HCT116 (cell line): ENCODE measurements around the gene ADCY2. TPM values are rescaled to one million over a fixed set of nuclear protein-coding genes. Genes with fewer than 3 reads are reported as not detected.

Experiments
- ATAC-seq: fragments of 200-7000 bp; cut with Tn5 transposase; 2 replicates; pipeline ENCODE4 v1.9.1; 2020; ENCODE audit warnings: mild to moderate bottlenecking, moderate library complexity
- BruUV-seq: library from RNA; stranded (reverse); fragments of 400-500 nt; replicated peaks from 2 replicates; lab custom pipeline; 2021; lab: Mats Ljungman, UMichigan
- CTCF ChIA-PET: fragments of 300-600 bp; sonication (Branson Sonifier 250); formaldehyde crosslinking; loops from one replicate; lab custom pipeline; 2021; ENCODE audit warnings: antibody characterized with exemption; lab: Charles Lee
- POLR2A ChIA-PET: fragments of 300-600, 350-600 bp; sonication (Branson Sonifier 250); formaldehyde crosslinking; loops from one replicate; lab custom pipeline; 2021; ENCODE audit warnings: antibody characterized with exemption; lab: Charles Lee
- RAD21 ChIA-PET, 2 experiments: fragments of 300-600 bp; sonication (Branson Sonifier 250); formaldehyde crosslinking; loops; one replicate each; lab custom pipeline; 2023; ENCODE audit warnings: low total read pairs in 2 of 2; ENCODE audit not compliant: uncharacterized antibody in 2 of 2, unreplicated experiment in 2 of 2, low non-redundant PET in 1 of 2; lab: Charles Lee
- DNase-seq: peaks from one replicate; pipeline ENCODE4 v3.0.0-alpha.2; 2010; ENCODE audit warnings: low read depth, low spot score
- H2AFZ ChIP-seq: fragments of 200-600 bp; shearing (Covaris generic), sonication (generic); 2 replicates; pipeline ENCODE4 v1.6.1; 2017; ENCODE audit warnings: low read depth, mixed run types, mixed read lengths, antibody characterized with exemption, low read length; ENCODE audit not compliant: poor library complexity, severe bottlenecking
- H3K27ac ChIP-seq: 2 replicates; pipeline ENCODE4 v1.5.1; 2012; ENCODE audit warnings: low read depth, low read length
- H3K27me3 ChIP-seq: fragments of 200-600 bp; sonication (generic); 2 replicates; pipeline ENCODE4 v1.6.1; 2016; ENCODE audit warnings: mixed run types, low read length, mixed read lengths; ENCODE audit not compliant: insufficient read depth
- H3K36me3 ChIP-seq, 2 experiments: fragments of 200-500 bp in 1 of 2; fragments of 200-600 bp in 1 of 2; sonication (Bioruptor generic) in 1 of 2; sonication (generic) in 1 of 2; 2 replicates each; pipeline versions ENCODE4 v1.5.1 to v1.6.1; 2014 to 2016; ENCODE audit warnings: low read length in 2 of 2, inconsistent platforms in 1 of 2, mixed read lengths in 1 of 2, mixed run types in 1 of 2; ENCODE audit not compliant: insufficient read depth in 2 of 2, control insufficient read depth in 1 of 2
- H3K4me1 ChIP-seq, 2 experiments: fragments of 200-600 bp in 1 of 2; sonication (generic) in 1 of 2; 2 replicates each; pipeline versions ENCODE4 v1.5.1 to v1.6.1; 2012 to 2017; ENCODE audit warnings: low read length in 2 of 2, inconsistent platforms in 1 of 2, mild to moderate bottlenecking in 1 of 2, mixed read lengths in 1 of 2, mixed run types in 1 of 2, moderate library complexity in 1 of 2; ENCODE audit not compliant: insufficient read depth in 2 of 2, control insufficient read depth in 1 of 2
- H3K4me2 ChIP-seq: fragments of 200-600 bp; sonication (generic); 2 replicates; pipeline ENCODE4 v1.6.1; 2017; ENCODE audit warnings: mixed run types, low read length, mixed read lengths
- H3K4me3 ChIP-seq, 2 experiments: fragments of 200-600 bp in 1 of 2; sonication (generic) in 1 of 2; replicated peaks in 1 of 2; 2 replicates each; pipeline ENCODE4 v1.5.1; 2011 to 2016; ENCODE audit warnings: low read length in 2 of 2, control low read depth in 1 of 2, low read depth in 1 of 2, mild to moderate bottlenecking in 1 of 2, mixed read lengths in 1 of 2, mixed run types in 1 of 2
- H3K79me2 ChIP-seq: fragments of 200-600 bp; sonication (generic); 2 replicates; pipeline ENCODE4 v1.6.1; 2017; ENCODE audit warnings: mild to moderate bottlenecking, mixed run types, low read length, moderate library complexity, mixed read lengths; ENCODE audit not compliant: insufficient read depth
- H3K9ac ChIP-seq: fragments of 200-600 bp; sonication (generic); 2 replicates; pipeline ENCODE4 v1.6.1; 2016; ENCODE audit warnings: low read length, mixed read lengths
- H3K9me2 ChIP-seq: fragments of 200-600 bp; sonication (generic), shearing (Covaris generic); 2 replicates; pipeline ENCODE4 v1.6.1; 2017; ENCODE audit warnings: mixed run types, mild to moderate bottlenecking, moderate library complexity; ENCODE audit not compliant: insufficient read depth
- H3K9me3 ChIP-seq, 2 experiments: fragments of 200-500 bp in 1 of 2; fragments of 200-600 bp in 1 of 2; sonication (Bioruptor generic) in 1 of 2; sonication (generic) in 1 of 2; 2 replicates each; pipeline ENCODE4 v1.6.1; 2014 to 2017; ENCODE audit warnings: low read length in 2 of 2, mixed read lengths in 2 of 2, inconsistent platforms in 1 of 2, low read depth in 1 of 2, mild to moderate bottlenecking in 1 of 2, mixed run types in 1 of 2, moderate library complexity in 1 of 2; ENCODE audit not compliant: control insufficient read depth in 1 of 2, insufficient read depth in 1 of 2
- H4K20me1 ChIP-seq: fragments of 200-600 bp; sonication (generic), shearing (Covaris generic); 2 replicates; pipeline ENCODE4 v1.6.1; 2017; ENCODE audit warnings: mixed run types, mild to moderate bottlenecking, moderate library complexity; ENCODE audit not compliant: insufficient read depth
- CBX3 ChIP-seq: IDR thresholded peaks from 2 replicates; pipeline ENCODE4 v1.6.1; 2012; ENCODE audit warnings: low read depth
- EGR1 ChIP-seq: IDR thresholded peaks from 2 replicates; pipeline ENCODE4 v1.6.1; 2012; ENCODE audit warnings: low read depth
- ELF1 ChIP-seq: IDR thresholded peaks from 2 replicates; pipeline ENCODE4 v1.6.1; 2012; ENCODE audit warnings: low read depth, borderline replicate concordance
- EZH2 ChIP-seq: fragments of 200-600 bp; sonication (generic); IDR thresholded peaks from 2 replicates; pipeline ENCODE4 v1.6.1; 2017; ENCODE audit warnings: antibody characterized with exemption, mixed run types
- EZH2phosphoT487 ChIP-seq: fragments of 200-600 bp; IDR thresholded peaks from 2 replicates; pipeline ENCODE4 v1.6.1; 2018; ENCODE audit warnings: antibody characterized with exemption, borderline replicate concordance
- SRF ChIP-seq: IDR thresholded peaks from 2 replicates; pipeline ENCODE4 v1.6.1; 2012; ENCODE audit warnings: low read depth
- YY1 ChIP-seq: IDR thresholded peaks from 2 replicates; pipeline ENCODE4 v1.6.1; 2011; ENCODE audit warnings: low read length, low read depth, moderate library complexity, mild to moderate bottlenecking; ENCODE audit not compliant: insufficient replicate concordance; ENCODE audit errors: extremely low read depth
- ZFX ChIP-seq: fragments of 450-650 bp; IDR thresholded peaks from 2 replicates; pipeline ENCODE4 v1.6.1; 2017
- ZNF274 ChIP-seq: fragments of 200-500 bp; sonication (Bioruptor generic); IDR thresholded peaks from 2 replicates; pipeline ENCODE4 v1.6.1; 2014; ENCODE audit warnings: mild to moderate bottlenecking, low read depth, low read length, inconsistent platforms
- intact Hi-C: fragments of 100-400 bp; cut with micrococcal nuclease; formaldehyde crosslinking; loops from 2 replicates; pipeline ENCODE4 v1.10.0; 2022
- total RNA-seq: library from RNA; stranded (reverse); gene quantifications from one replicate; pipeline ENCODE4 v1.2.1, GENCODE V29; 2021; ENCODE audit not compliant: unreplicated experiment
- TF ChIP-seq, protein P1 (sequence below): IDR thresholded peaks from 2 replicates; pipeline ENCODE4 v1.6.1; 2012; ENCODE audit warnings: low read depth
- TF ChIP-seq, protein P2 (sequence below): IDR thresholded peaks from 2 replicates; pipeline ENCODE4 v1.6.1; 2012
- TF ChIP-seq, protein P3 (sequence below): IDR thresholded peaks from 2 replicates; pipeline ENCODE4 v1.6.1; 2011; ENCODE audit warnings: mild to moderate bottlenecking, low read length, moderate library complexity; ENCODE audit not compliant: insufficient replicate concordance; ENCODE audit errors: extremely low read depth

The ADCY2 gene
- total RNA-seq, 1 experiment from 2014 or later: 0.15 TPM

DNA sequence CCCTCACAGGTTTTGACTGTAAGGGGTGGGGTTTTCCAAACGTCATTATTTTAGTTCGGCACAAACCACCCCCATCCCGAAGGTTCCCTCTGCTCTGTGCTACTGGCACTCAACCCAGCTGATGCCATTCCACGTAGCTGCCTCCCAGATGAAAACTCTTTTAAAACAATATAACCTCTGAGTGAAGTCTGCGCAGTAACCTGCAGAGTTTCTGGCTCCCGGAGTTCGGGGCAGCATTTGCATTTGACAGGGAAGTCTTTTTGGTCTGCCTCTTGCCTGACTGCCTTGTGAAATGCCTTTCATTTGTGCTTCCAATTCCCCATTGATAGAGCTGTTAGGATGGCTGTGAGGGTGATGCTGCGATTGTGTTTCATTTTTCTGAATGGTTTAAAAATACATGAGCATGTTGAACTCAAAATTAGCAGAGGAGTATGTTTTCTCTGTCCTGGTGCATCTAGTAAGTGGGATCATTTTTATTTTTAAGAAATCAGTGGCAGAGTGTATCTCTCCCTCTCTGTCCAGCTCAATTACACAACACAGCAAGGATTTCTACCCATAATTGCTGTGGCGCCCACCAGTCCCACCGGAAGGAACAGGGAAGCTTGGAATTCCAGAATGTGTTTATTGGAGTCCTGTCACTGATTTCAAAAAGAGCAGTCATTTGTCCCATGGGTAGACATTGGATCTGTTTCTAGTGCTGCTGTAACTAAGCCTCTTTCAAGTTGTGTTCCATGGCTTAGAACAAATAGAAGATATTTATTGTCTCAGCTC, 24.8 kb downstream of the ADCY2 start:
- DNase-seq (no peak), ATAC-seq (no peak)
- ChIA-PET RAD21 (no interaction called here), CTCF (no interaction called here), POLR2A (no interaction called here)
- Histone ChIP-seq H3K27me3 (no peaks in the 10 kb centered on the region), H3K4me2 (no peak overlapping the region), H3K4me1 (no peaks in the 10 kb centered on the region), H4K20me1 (no peaks in the 10 kb centered on the region), H3K9me2 (no peaks in the 10 kb centered on the region), H2AFZ (no peak overlapping the region), H3K79me2 (no peaks in the 10 kb centered on the region), H3K9me3 (peaks cover 4 to 19% of the 10 kb centered on the region in 2 experiments; a peak in 2 of 4 replicates), H3K4me3 (no peak overlapping the region), H3K27ac (no peak overlapping the region), H3K9ac (no peak overlapping the region), H3K36me3 (no peaks in the 10 kb centered on the region)
- TF ChIP-seq EZH2 (no peak), CBX3 (no peak), EZH2phosphoT487 (no peak), EGR1 (no peak), YY1 (no peak), ZFX (no peak), ELF1 (no peak), ZNF274 (no peak), SRF (no peak)
- TF ChIP-seq, protein P1, sequence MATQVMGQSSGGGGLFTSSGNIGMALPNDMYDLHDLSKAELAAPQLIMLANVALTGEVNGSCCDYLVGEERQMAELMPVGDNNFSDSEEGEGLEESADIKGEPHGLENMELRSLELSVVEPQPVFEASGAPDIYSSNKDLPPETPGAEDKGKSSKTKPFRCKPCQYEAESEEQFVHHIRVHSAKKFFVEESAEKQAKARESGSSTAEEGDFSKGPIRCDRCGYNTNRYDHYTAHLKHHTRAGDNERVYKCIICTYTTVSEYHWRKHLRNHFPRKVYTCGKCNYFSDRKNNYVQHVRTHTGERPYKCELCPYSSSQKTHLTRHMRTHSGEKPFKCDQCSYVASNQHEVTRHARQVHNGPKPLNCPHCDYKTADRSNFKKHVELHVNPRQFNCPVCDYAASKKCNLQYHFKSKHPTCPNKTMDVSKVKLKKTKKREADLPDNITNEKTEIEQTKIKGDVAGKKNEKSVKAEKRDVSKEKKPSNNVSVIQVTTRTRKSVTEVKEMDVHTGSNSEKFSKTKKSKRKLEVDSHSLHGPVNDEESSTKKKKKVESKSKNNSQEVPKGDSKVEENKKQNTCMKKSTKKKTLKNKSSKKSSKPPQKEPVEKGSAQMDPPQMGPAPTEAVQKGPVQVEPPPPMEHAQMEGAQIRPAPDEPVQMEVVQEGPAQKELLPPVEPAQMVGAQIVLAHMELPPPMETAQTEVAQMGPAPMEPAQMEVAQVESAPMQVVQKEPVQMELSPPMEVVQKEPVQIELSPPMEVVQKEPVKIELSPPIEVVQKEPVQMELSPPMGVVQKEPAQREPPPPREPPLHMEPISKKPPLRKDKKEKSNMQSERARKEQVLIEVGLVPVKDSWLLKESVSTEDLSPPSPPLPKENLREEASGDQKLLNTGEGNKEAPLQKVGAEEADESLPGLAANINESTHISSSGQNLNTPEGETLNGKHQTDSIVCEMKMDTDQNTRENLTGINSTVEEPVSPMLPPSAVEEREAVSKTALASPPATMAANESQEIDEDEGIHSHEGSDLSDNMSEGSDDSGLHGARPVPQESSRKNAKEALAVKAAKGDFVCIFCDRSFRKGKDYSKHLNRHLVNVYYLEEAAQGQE: no peak
- TF ChIP-seq, protein P2, sequence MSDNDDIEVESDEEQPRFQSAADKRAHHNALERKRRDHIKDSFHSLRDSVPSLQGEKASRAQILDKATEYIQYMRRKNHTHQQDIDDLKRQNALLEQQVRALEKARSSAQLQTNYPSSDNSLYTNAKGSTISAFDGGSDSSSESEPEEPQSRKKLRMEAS: no peak
- TF ChIP-seq, protein P3, sequence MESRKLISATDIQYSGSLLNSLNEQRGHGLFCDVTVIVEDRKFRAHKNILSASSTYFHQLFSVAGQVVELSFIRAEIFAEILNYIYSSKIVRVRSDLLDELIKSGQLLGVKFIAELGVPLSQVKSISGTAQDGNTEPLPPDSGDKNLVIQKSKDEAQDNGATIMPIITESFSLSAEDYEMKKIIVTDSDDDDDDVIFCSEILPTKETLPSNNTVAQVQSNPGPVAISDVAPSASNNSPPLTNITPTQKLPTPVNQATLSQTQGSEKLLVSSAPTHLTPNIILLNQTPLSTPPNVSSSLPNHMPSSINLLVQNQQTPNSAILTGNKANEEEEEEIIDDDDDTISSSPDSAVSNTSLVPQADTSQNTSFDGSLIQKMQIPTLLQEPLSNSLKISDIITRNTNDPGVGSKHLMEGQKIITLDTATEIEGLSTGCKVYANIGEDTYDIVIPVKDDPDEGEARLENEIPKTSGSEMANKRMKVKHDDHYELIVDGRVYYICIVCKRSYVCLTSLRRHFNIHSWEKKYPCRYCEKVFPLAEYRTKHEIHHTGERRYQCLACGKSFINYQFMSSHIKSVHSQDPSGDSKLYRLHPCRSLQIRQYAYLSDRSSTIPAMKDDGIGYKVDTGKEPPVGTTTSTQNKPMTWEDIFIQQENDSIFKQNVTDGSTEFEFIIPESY: no peak
- BruUV-seq: no TSS peak
- intact Hi-C loops: no loop called here
